Retinal pigment epithelial cell (primary cell): ENCODE results near the gene RAVER2.

Experiments used
- DNase-seq: peaks from one replicate; pipeline ENCODE4 v3.0.0-alpha.2; 2010; ENCODE audit warnings: low read depth
- H3K4me3 ChIP-seq: 2 replicates; pipeline ENCODE4 v1.5.1; 2011; ENCODE audit warnings: mild to moderate bottlenecking, low read length, control low read depth, moderate library complexity
- TF ChIP-seq, protein P1 (sequence below): conservative IDR thresholded peaks from 2 replicates; pipeline ENCODE4 v1.5.1; 2011; ENCODE audit warnings: low read depth, low read length, control low read depth, inconsistent platforms

RAVER2 gene

DNA sequence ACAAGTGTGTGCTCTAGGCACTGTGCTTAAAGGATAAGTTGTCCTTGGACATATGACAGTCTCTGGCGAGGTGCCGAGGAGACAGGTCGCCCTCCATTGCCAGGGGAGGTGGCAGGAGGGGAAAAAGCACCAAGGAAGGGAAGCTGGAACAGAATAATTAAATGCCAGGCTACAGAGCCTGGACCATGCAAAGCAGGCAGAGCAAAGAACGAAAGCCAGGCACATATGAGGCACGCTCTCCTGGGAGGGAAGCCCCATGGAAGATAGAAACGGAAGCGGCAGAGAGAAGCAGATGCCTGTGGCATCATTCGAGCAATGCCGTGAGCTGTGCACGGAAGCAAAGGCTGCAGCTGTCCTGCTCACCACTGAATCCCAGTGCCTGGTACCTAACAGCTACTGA is 130.2 kb downstream of the RAVER2 start:
- no peak for DNase-seq
- TF ChIP-seq, protein P1, sequence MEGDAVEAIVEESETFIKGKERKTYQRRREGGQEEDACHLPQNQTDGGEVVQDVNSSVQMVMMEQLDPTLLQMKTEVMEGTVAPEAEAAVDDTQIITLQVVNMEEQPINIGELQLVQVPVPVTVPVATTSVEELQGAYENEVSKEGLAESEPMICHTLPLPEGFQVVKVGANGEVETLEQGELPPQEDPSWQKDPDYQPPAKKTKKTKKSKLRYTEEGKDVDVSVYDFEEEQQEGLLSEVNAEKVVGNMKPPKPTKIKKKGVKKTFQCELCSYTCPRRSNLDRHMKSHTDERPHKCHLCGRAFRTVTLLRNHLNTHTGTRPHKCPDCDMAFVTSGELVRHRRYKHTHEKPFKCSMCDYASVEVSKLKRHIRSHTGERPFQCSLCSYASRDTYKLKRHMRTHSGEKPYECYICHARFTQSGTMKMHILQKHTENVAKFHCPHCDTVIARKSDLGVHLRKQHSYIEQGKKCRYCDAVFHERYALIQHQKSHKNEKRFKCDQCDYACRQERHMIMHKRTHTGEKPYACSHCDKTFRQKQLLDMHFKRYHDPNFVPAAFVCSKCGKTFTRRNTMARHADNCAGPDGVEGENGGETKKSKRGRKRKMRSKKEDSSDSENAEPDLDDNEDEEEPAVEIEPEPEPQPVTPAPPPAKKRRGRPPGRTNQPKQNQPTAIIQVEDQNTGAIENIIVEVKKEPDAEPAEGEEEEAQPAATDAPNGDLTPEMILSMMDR, result no peak
- H3K4me3 ChIP-seq, result no peak overlapping the region

DNA sequence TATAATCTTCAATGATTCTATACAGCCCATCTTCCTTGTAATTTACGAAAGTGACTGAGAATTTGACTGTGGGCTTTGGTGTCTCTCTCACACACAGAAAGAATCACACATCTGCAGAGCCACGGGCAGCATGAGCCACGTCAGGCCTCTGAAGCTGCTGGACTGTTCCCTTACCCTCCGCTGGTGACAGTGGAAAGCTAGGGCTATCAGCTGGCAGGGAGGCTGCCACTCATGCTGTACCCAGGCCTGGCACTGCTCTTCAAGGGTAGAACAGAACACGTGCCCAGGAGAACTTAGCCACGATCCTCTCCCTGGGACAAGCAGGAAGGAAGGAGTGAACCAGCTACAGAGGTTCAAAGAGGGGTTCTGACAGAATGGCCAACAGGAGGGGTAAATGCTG is 130.7 kb downstream of the RAVER2 start:
- TF ChIP-seq, protein P1, result no peak
- no peak for DNase-seq
- H3K4me3 ChIP-seq, result no peak overlapping the region

DNA sequence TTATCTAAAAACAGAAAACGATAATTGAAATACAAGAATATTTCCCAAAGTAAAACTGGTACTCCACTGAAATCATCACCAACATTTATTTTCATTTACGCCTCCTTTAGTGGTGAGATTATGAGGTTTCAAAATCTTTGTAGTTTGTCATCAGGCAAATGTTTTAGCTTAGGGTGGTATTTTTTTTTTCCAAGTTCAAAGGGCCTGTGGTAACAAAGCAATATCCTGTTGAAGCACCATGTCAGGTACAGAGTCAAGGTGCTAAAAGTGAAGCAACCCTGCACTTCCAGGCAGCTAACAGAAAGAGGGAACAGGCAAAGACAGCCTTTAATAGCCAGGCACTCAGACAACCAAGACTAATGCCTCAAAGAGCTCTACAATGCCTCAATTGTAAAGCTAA is 132.3 kb downstream of the RAVER2 start:
- TF ChIP-seq, protein P1, result no peak
- no peak for DNase-seq
- no peak overlapping the region for H3K4me3 ChIP-seq

DNA sequence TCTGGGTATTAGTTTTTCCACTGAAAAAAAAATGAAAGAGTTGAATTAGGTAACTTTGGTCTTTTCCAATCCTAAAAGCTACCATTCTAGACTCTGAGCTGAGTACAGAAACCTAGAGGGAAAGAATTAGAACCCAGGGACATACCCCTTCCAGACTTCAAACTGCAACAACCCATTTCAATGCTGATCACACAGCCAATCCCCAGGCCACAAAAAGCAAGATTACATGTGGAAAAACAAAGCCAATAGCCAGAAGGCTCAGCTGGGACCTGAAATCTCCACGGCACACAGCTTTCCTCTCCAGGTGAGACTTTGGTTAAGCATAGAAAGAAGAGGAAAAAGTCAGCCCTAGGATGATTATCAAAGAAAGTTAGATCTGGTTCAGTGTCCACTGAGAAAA is 132.7 kb downstream of the RAVER2 start:
- H3K4me3 ChIP-seq, result no peak overlapping the region
- TF ChIP-seq, protein P1, result no peak
- DNase-seq, result no peak

DNA sequence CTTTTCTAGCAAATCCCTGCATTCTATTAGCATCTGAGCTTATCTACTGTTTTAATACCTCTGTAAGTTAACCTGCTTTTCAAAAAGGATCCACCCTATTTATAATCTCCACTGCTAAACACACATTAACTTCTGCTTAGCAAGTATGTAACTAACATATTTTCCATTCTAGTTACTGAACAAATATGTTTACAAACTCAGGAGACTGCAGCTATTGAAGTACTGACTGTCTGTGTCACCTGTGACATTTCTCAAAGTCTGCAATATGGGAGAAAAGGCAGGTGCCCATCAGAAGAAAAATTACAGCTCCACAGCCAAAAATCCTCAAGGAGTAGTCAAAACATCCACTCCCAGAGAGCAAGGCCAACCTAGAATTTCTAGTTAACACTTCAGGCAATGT is 133.2 kb downstream of the RAVER2 start:
- TF ChIP-seq, protein P1, result no peak
- no peak overlapping the region for H3K4me3 ChIP-seq
- DNase-seq, result no peak

DNA sequence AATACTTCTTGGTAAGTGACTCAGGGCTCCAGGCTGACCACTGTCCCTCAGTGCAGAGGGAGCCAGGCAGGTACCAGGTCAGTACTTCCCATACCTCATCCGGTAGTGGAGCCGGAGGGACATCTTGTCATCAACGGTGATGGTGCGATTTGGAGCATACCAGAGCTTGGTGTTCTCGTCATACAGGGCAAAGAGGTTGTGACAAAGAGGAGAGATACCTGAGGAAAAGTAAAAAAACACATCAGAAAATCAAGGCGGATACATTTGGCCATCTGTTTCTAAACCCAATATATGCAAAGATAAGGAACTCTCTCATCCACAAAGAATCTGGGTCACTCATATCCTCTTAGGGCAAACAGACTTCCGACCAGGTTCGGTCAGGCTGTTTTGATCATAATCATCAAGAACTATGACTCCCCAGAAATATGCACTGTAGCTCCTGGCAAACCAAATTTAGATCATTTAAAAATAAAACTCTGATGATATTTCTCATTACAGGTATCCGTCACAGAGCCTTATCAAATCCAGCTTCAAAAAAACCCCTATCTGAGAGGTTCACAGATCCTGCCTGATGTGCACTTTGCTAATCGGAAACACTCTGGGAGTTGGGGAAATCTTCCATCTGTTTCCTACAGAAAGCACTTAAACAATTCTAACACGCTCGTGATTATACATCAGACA is 134.2 kb downstream of the RAVER2 start:
- H3K4me3 ChIP-seq, result no peak overlapping the region
- TF ChIP-seq, protein P1, result no peak
- no peak for DNase-seq

DNA sequence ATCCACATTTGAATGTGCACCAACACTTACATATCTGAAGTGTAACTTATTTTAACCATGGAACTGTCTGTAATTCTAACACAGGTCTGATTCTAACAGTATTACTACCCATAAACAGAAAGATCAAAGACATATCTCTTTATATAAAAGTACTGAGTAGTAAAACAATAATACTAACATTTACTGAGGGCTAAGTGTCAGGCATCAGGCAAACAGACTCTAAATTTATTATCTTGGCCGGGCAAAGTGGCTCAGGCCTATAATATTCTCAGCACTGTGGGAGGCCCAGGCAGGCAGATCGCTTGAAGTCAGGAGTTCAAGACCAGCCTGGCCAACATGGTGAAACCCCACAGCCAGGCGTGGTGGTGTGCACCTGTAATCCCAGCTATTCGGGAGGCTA is 135.6 kb downstream of the RAVER2 start:
- TF ChIP-seq, protein P1, result no peak
- no peak overlapping the region for H3K4me3 ChIP-seq
- no peak for DNase-seq
